Activated naive CD4-positive, alpha-beta T cell treated with Interleukin-2 at 50 U/mL for 16 hours (primary cell): Measurements from ENCODE around the gene C3orf85.
"Not testable (repeated sequence)": the region's sequence is repeated elsewhere in the genome, so short reads cannot be mapped to it uniquely, and the experiment has no call there.

Source experiments
- DNase-seq: peaks from one replicate; pipeline ENCODE4 v3.0.0-alpha.2; 2020

The C3orf85 gene

GRCh38 chr3:109136523-109136922 is at the start of gene C3orf85:
Gene C3orf85 (plus strand): TSS chr3:109136719. CDS start chr3:109136848, 129 bp downstream.
- no peak for DNase-seq

- no peak for DNase-seq
Observed at GRCh38 chr3:109089265-109089664, 47.3 kb upstream of the C3orf85 start.

DNA sequence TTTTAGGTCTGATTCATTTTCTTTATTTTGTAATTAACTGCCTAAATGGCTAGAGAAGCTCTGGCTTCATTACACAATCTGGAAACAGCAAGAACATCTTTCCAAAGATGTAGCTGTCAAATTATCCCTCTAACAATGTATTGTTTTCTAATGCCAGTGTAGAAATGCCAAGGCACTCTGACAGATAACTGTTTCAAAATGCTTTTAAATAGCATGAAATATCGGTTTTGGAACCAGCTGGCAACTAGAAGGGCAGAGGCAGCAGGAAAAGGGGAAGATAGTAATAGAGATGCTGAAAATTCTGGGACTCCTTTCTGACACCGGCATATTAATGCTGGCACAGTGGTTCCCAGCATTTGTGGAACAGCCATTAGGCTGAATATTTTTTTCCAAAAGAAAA is 44.7 kb upstream of the C3orf85 start:
- DNase-seq = no peak

DNA sequence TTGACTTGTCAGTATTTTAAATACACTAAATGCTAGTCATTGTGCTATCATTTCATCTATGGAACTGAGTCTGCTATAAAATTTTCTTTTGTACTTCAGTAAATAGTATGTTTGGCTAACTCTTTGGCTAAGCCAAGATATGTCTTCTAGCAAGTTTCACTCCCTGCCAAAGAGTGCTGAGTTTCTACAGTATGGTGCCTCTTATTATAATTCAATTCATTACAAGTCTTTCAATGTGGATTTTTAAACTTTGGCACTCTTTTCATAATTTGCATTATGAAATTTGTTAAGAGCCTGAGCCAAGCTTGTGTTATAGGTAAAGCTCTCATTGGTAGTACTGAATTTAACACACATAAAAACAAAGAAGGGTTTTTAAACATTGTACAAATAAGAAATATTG is 43.0 kb upstream of the C3orf85 start:
- DNase-seq = no peak

DNA sequence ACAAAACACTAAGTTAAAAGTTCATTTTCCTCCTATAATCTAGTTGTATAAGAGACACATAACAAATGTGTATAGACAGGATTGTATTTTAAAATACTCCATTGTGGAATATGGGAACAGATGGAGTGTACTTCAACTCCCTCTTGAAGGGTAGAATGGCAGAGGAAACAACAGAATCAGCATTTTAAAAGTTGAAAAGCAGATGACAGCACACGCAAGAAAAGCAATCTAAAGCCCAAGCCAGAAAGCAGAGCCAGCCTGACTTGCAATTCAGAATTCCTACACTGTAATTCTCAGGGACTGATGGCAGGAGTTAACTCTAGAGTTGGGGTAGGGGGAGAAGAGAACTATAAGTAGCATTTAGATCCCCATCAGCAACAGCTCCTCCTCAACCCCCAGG is 41.4 kb upstream of the C3orf85 start:
- DNase-seq = no peak

DNA sequence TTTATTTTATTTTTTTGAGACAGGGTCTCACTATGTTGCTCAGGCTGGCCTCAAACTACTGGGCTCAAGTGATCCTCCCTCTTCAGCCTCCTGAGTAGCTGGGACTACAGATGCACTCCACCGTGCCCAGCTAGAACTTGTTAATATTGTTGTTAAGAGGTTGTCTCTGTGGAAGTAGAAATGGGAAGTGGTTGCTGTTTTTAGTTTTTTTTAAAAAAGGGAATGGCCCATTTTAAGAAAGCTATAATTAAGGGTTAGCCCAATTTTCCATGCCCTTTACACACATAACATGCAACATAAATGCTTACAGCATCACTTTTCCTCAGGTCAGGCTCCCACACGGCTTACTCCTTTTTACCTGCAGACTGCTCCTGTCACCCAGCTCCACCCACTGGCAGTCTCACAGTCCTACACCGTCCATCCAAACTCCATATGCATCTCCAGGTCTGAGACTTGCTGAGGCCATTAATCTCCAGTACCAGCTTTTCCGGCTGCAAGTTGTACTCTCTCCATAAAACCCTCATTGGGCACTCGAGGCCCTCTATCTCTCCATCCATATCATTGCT is 38.4 kb upstream of the C3orf85 start:
- DNase-seq = no peak

GRCh38 chr3:109109574-109109973 is 26.9 kb upstream of the C3orf85 start:
- DNase-seq = no peak

- DNase-seq = no peak
Observed at GRCh38 chr3:109112946-109113760, 23.4 kb upstream of the C3orf85 start.

GRCh38 chr3:109114746-109115145 is 21.8 kb upstream of the C3orf85 start:
- no peak for DNase-seq

DNA sequence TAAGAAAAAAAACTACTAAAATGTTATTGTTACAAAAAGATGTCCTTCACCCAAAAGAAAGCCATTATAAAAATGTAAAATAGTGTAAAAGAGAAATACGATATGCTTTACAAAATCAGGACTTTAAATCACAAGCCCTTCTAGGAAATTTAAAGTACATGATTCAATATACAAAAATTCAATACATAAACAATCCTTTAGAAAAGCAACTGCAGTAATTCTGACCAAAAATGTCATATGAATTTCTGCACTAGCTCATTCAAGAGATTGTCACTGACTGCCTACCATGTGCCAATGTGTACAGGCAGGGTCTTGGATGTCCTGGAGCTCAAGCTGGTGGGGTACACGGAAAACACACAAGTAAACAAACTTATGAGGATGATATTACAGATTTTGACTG is 21.1 kb upstream of the C3orf85 start:
- DNase-seq = no peak

GRCh38 chr3:109116031-109116430 is 20.5 kb upstream of the C3orf85 start:
- DNase-seq = no peak

DNA sequence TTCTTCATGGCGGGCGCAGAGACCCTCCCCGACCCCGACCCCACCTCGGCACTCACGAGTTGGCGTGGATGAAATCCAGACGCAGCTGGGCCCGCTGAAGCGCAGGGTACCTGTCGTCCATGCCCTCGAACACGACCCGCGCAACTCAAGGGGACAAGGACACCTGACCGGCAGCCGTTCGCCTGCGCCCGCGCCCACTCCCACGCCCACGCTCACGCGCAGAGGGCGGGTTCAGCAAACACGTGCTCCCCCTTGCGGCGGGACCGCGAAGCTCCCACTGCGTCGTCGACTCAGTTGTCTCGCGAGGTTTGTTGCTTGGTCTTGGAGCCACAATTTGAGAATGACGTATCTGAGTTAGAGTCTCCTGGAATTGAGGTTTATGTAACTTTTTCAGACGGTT is 18.6 kb upstream of the C3orf85 start, which contains the start of gene MORC1:
Gene MORC1, minus strand, starts transcription at position 196 of the 400 bp plus-strand sequence. Its CDS starts 75 bp downstream, at position 121.
- DNase-seq = no peak

GRCh38 chr3:109118584-109118983 is 17.9 kb upstream of the C3orf85 start:
- DNase-seq = no peak

DNA sequence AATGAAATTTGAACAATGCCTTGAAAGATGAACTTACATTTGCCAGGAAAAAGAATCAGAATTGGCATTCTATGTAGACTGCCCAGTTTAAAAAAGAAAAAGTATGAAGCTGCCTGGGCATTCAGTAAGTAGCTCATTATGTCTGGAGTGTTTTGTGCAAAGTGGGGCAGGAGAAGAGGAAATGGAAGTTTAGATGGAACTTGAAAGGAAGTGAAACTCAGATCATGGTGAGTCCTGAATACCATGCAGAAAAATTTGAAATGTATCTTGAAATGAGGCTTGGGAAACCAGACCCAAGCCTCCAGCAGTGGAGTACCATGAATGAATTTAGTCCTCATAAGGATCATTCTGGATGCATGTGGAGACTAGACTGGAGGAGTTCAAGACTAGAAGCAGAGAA is 13.8 kb upstream of the C3orf85 start:
- DNase-seq = no peak

- no peak for DNase-seq
Observed at GRCh38 chr3:109125902-109126301, 10.6 kb upstream of the C3orf85 start.

DNA sequence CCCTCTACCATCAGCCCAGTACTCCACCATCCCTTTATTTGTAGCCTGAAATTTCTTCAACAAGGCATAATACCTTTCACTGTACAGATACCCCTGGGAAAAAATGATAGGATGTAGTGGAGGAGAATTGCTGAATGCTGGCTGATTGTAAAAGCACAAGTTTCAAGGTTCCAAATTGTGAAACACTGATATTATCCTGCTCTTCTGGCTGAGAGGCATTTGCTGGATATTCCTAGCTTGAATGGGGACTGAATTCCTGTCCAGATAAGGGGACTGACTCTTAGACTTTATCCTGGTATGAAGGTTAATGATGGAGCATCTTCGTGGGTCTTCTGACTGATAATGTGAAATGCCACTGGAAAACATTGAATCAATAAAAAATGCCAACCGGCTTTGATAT is 9.0 kb upstream of the C3orf85 start:
- DNase-seq = no peak

DNA sequence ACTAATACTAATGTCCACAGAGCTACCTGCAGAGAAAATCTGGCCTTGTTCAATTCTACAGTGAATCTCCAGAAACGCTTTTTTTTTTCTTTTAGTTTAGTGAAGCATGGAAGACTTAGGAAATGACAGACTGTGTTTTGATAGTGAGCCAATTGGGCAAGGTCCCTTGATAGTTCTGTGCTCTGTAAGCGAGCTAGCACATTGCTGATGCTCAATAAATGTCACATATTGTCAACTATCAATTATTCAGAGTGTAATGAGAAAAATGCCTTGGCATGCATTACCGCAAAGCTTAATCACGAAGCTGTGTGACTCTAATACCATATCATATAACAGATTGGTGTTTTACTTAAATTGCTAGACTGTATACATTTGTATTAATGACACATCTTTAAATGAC is 5.2 kb upstream of the C3orf85 start:
- no peak for DNase-seq

DNA sequence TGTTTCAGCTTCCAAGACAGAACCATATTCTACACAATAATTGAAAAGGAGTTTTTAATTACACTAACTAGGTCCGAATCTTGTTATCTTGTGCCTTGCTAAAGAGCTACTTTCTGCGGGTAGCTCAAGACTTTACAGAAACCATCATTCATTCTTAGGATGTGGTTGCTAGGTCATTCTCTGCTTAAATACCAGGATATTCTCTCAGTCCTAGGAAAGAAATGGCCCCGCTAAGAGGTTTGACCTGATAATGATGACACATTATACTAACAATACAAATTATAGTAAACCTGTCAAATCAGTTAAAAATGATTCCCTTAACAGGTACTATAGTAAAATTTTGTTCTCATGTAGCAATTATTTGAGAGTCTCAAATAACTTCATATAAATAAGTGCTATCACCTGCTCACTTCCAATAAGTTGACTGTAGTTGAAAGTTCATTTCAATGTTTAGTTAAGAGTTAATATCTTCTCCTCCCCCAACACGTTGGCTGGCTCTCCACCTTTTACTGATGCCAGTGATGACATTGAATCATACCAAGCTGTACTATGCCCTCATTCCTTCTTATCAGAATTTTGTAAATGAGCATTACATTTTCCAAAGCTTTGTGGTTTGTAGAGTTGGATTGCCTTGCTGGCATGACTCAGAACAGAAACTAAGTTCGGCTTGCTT is 3.6 kb upstream of the C3orf85 start:
- no peak for DNase-seq

- not testable (repeated sequence) for DNase-seq
Observed at GRCh38 chr3:109133474-109133816, 3.1 kb upstream of the C3orf85 start.

- no peak for DNase-seq
Observed at GRCh38 chr3:109137761-109138160, 1.2 kb downstream of the C3orf85 start.

DNA sequence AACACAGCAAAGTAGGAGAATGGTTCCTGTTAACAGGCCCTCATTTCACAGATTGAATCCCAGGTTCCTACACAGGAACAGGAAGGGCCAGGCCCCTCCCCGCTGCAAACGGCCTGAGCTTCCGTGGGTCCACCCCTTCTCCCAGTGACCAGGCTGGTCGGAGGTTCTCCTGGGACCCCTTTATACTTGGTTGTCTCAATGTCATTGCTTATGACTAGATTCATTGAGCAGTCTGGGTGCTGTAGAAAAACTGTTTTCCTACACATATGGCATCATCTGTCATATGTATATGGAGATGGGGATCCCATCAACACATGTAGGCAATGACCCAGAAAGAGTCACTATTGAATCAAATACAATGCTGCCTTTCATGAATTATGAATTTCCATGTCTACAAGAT is 3.8 kb downstream of the C3orf85 start:
- no peak for DNase-seq

DNA sequence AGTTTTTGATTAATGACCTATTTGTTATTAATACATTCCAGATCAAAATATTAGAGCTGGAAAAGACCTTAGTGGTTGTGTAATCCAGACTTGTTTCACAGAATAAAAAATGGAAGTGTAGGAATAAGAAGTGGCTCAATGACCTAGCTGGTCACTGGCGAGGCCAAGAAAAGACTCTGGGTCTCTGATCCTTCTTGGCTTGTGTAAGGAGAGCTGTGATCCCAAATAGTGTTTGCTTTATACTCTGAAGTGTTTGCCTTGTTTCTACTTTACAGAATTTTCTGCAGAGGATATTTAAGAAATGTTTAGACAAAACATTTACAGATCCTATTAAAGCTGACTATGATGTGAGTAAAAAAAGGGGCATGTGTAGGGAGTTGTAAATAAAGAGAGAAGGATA is 7.1 kb downstream of the C3orf85 start:
- no peak for DNase-seq

GRCh38 chr3:109149078-109149477 is 12.6 kb downstream of the C3orf85 start:
- no peak for DNase-seq

- DNase-seq = no peak
Observed at GRCh38 chr3:109152320-109152719, 15.8 kb downstream of the C3orf85 start.
